Measurements from ENCODE around the gene TDP1. TPM values are rescaled to one million over a fixed set of nuclear protein-coding genes. Genes with fewer than 3 reads are reported as not detected.

TDP1 gene
- total and polyA plus RNA-seq, 2 experiments from 2014 or later, result 12.1 to 19.4 TPM

- Histone ChIP-seq H4K20me1 (ENCODE audit: insufficient read depth, poor library complexity, severe bottlenecking) (no peaks in the 10 kb centered on the region), H3K79me2 (no peaks in the 10 kb centered on the region), H3K27me3 (no peaks in the 10 kb centered on the region), H3K4me2 (no peak overlapping the region), H3K9me3 (ENCODE audit: low read depth) (no peaks in the 10 kb centered on the region), H3K27ac (no peak overlapping the region), H3K36me3 (replicated peaks; ENCODE audit: insufficient read depth, low read depth) (no peaks in the 10 kb centered on the region), H3K4me3 (no peak overlapping the region), H3K4me1 (ENCODE audit: insufficient read depth) (no peaks in the 10 kb centered on the region), H3K9me2 (replicated peaks; ENCODE audit: insufficient read depth) (no peaks in the 10 kb centered on the region), H2AFZ (no peak overlapping the region)
- TF ChIP-seq EZH2phosphoT487 (IDR thresholded peaks at IDR 0.05; ENCODE audit: low read depth, severe bottlenecking, unreplicated experiment) (no peak), EZH2 (IDR thresholded peaks at IDR 0.05; ENCODE audit: borderline replicate concordance) (no peak), CTCF (IDR thresholded peaks at IDR 0.05; ENCODE audit: poor library complexity) (no peak)
- no peak for DNase-seq (ENCODE audit: low spot score)
- WGBS (ENCODE audit: low lambda C conversion rate, missing lambda C conversion rate), result 52% methylated on average over 1 of the region's 1 CpG
Measured at GRCh38 chr14:90027842-90028241, 72.1 kb downstream of the TDP1 start.

- Histone ChIP-seq H3K9me3 (ENCODE audit: low read depth) (no peaks in the 10 kb centered on the region), H3K4me1 (ENCODE audit: insufficient read depth) (no peaks in the 10 kb centered on the region), H2AFZ (no peak overlapping the region), H3K4me2 (no peak overlapping the region), H3K79me2 (no peaks in the 10 kb centered on the region), H3K27ac (no peak overlapping the region), H3K9me2 (replicated peaks; ENCODE audit: insufficient read depth) (no peaks in the 10 kb centered on the region), H3K27me3 (no peaks in the 10 kb centered on the region), H3K36me3 (replicated peaks; ENCODE audit: insufficient read depth, low read depth) (no peaks in the 10 kb centered on the region), H4K20me1 (ENCODE audit: insufficient read depth, poor library complexity, severe bottlenecking) (no peaks in the 10 kb centered on the region), H3K4me3 (no peak overlapping the region)
- WGBS (ENCODE audit: low lambda C conversion rate, missing lambda C conversion rate), result 97% methylated on average over 2 of the region's 2 CpGs
- DNase-seq (ENCODE audit: low spot score), result no peak
- TF ChIP-seq EZH2 (IDR thresholded peaks at IDR 0.05; ENCODE audit: borderline replicate concordance), result no peak
- no peak for TF ChIP-seq CTCF (IDR thresholded peaks at IDR 0.05; ENCODE audit: poor library complexity)
- no peak for TF ChIP-seq EZH2phosphoT487 (IDR thresholded peaks at IDR 0.05; ENCODE audit: low read depth, severe bottlenecking, unreplicated experiment)
Measured at GRCh38 chr14:90034156-90034555, 78.4 kb downstream of the TDP1 start.

GRCh38 chr14:90034835-90035525, 79.3 kb downstream of the TDP1 start:
- H3K27ac ChIP-seq, result no peak overlapping the region
- no peaks in the 10 kb centered on the region for H3K9me2 ChIP-seq (replicated peaks; ENCODE audit: insufficient read depth)
- no peak for TF ChIP-seq EZH2 (IDR thresholded peaks at IDR 0.05; ENCODE audit: borderline replicate concordance)
- no peak for TF ChIP-seq EZH2phosphoT487 (IDR thresholded peaks at IDR 0.05; ENCODE audit: low read depth, severe bottlenecking, unreplicated experiment)
- no peaks in the 10 kb centered on the region for H3K9me3 ChIP-seq (ENCODE audit: low read depth)
- no peaks in the 10 kb centered on the region for H3K4me1 ChIP-seq (ENCODE audit: insufficient read depth)
- H2AFZ ChIP-seq, result no peak overlapping the region
- H3K4me2 ChIP-seq, result no peak overlapping the region
- H3K36me3 ChIP-seq (replicated peaks; ENCODE audit: insufficient read depth, low read depth), result no peaks in the 10 kb centered on the region
- H3K27me3 ChIP-seq, result no peaks in the 10 kb centered on the region
- H4K20me1 ChIP-seq (ENCODE audit: insufficient read depth, poor library complexity, severe bottlenecking), result no peaks in the 10 kb centered on the region
- no peak for DNase-seq (ENCODE audit: low spot score)
- 95% methylated on average over 6 of the region's 6 CpGs for WGBS (ENCODE audit: low lambda C conversion rate, missing lambda C conversion rate)
- no peaks in the 10 kb centered on the region for H3K79me2 ChIP-seq
- no peak overlapping the region for H3K4me3 ChIP-seq

GRCh38 chr14:90039253-90040010, 83.7 kb downstream of the TDP1 start:
- Histone ChIP-seq H2AFZ (no peak overlapping the region), H3K79me2 (no peaks in the 10 kb centered on the region), H3K4me1 (ENCODE audit: insufficient read depth) (no peaks in the 10 kb centered on the region), H3K4me2 (no peak overlapping the region), H3K9me3 (ENCODE audit: low read depth) (no peaks in the 10 kb centered on the region), H3K36me3 (replicated peaks; ENCODE audit: insufficient read depth, low read depth) (no peaks in the 10 kb centered on the region), H3K27me3 (no peaks in the 10 kb centered on the region), H3K4me3 (no peak overlapping the region), H4K20me1 (ENCODE audit: insufficient read depth, poor library complexity, severe bottlenecking) (no peaks in the 10 kb centered on the region), H3K27ac (no peak overlapping the region), H3K9me2 (replicated peaks; ENCODE audit: insufficient read depth) (no peaks in the 10 kb centered on the region)
- no peak for TF ChIP-seq EZH2 (IDR thresholded peaks at IDR 0.05; ENCODE audit: borderline replicate concordance)
- DNase-seq (ENCODE audit: low spot score), result no peak
- WGBS (ENCODE audit: low lambda C conversion rate, missing lambda C conversion rate), result 97% methylated on average over 11 of the region's 11 CpGs
